GM21529 (cell line): ENCODE measurements around the gene SH3PXD2A.
"Not testable (repeated sequence)": the region's sequence is repeated elsewhere in the genome, so short reads cannot be mapped to it uniquely, and the experiment has no call there.

Source experiments
- ATAC-seq: cut with Tn5 transposase; IDR thresholded peaks from one replicate; pipeline ENCODE4 v1.9.1; 2021; ENCODE audit not compliant: unreplicated experiment

SH3PXD2A gene

GRCh38 chr10:103851261-103851660, 4.1 kb downstream of the SH3PXD2A start:
- no peak for ATAC-seq

- ATAC-seq, result no peak
Measured at GRCh38 chr10:103850572-103850895, 4.8 kb downstream of the SH3PXD2A start.

- no peak for ATAC-seq
Measured at GRCh38 chr10:103849880-103850571, 5.3 kb downstream of the SH3PXD2A start.

- ATAC-seq, result no peak
Measured at GRCh38 chr10:103849212-103849877, 6.0 kb downstream of the SH3PXD2A start.

- ATAC-seq, result no peak
Measured at GRCh38 chr10:103847909-103848468, 7.4 kb downstream of the SH3PXD2A start.

- no peak for ATAC-seq
Measured at GRCh38 chr10:103847346-103847745, 8.0 kb downstream of the SH3PXD2A start.

- ATAC-seq, result peak; percentile 66
Measured at GRCh38 chr10:103845972-103846371, 9.4 kb downstream of the SH3PXD2A start.

- ATAC-seq, result not testable (repeated sequence)
Measured at GRCh38 chr10:103845346-103845745, 10.0 kb downstream of the SH3PXD2A start.

GRCh38 chr10:103843854-103844570, 11.4 kb downstream of the SH3PXD2A start:
- no peak for ATAC-seq

- ATAC-seq, result no peak
Measured at GRCh38 chr10:103843045-103843444, 12.3 kb downstream of the SH3PXD2A start.

- no peak for ATAC-seq
Measured at GRCh38 chr10:103842605-103843004, 12.8 kb downstream of the SH3PXD2A start.

GRCh38 chr10:103841519-103841918, 13.9 kb downstream of the SH3PXD2A start:
- no peak for ATAC-seq

GRCh38 chr10:103840740-103841070, 14.7 kb downstream of the SH3PXD2A start:
- no peak for ATAC-seq

- no peak for ATAC-seq
Measured at GRCh38 chr10:103839872-103840739, 15.3 kb downstream of the SH3PXD2A start.

- no peak for ATAC-seq
Measured at GRCh38 chr10:103839519-103839871, 15.9 kb downstream of the SH3PXD2A start.

- ATAC-seq, result no peak
Measured at GRCh38 chr10:103838862-103839518, 16.4 kb downstream of the SH3PXD2A start.

- ATAC-seq, result no peak
Measured at GRCh38 chr10:103838070-103838395, 17.3 kb downstream of the SH3PXD2A start.

- ATAC-seq, result no peak
Measured at GRCh38 chr10:103837370-103838069, 17.9 kb downstream of the SH3PXD2A start.

- ATAC-seq, result no peak
Measured at GRCh38 chr10:103836861-103837260, 18.5 kb downstream of the SH3PXD2A start.

- no peak for ATAC-seq
Measured at GRCh38 chr10:103836273-103836672, 19.1 kb downstream of the SH3PXD2A start.
